HS-27A (cell line): ENCODE data around the gene B3GNT8.
"Not testable (repeated sequence)": the region's sequence is repeated elsewhere in the genome, so short reads cannot be mapped to it uniquely, and the experiment has no call there.

Source experiments
- DNase-seq: peaks from one replicate; pipeline ENCODE4 v3.0.0-alpha.2; 2012; ENCODE audit warnings: low read depth, missing footprints

Gene B3GNT8

DNA sequence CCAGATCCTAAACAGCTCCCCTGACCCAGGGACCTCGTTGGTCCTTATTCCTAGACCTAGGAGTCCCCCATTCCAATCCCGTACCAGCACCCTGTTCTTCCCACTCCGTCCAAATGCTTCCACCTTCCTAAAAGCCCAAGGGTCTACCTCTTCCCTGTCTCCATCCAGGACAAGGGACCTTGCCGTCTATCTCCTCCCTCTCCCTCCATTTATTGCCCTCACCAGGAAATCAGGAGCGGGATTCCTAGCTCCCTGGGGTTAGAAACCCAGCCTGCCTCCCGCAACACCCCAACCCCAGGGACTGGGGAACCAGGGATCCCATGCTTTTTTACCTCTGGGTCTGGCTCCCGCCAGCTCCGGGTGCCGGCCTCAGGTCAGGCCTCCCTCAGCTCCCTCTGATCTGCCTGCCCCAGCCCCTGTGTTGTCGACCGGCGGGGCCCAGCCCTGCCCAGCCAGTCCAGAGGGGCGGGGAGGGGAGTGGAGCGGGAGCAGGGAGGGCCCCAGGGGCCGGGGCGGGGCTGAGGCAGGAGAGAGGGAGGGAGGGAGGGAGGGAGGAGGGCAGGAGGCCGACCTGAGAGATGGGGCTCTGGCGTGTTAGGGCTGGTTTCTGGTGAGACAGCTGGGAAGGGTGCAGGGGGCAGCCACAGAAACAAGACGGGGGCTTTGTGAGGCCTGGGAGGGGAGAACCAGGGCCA is at the start of gene B3GNT8:
B3GNT8 (minus strand) TSS at position 423 of the 695 bp plus-strand sequence. CDS start 596 bp downstream, outside the sequence.
- no peak for DNase-seq

DNA sequence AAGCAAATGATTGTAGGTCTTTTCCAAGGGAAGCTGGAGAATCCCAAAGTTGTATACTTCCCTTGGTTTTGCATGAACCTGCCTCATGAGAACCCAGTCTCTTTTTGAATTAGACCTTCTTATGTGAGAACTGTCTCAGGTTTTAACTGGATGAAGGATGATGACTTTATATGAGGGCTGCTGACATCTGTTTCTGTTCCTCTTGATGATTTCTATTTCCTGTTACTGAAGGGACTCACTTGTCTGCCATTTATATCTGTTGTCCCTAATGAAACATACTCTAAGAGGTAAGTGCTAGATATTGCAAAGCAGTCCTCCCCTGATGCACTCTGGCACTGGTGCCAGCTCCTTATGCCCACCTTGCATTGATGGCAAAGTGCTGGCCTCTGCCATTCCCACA is 49.4 kb upstream of the B3GNT8 start:
- no peak for DNase-seq

DNA sequence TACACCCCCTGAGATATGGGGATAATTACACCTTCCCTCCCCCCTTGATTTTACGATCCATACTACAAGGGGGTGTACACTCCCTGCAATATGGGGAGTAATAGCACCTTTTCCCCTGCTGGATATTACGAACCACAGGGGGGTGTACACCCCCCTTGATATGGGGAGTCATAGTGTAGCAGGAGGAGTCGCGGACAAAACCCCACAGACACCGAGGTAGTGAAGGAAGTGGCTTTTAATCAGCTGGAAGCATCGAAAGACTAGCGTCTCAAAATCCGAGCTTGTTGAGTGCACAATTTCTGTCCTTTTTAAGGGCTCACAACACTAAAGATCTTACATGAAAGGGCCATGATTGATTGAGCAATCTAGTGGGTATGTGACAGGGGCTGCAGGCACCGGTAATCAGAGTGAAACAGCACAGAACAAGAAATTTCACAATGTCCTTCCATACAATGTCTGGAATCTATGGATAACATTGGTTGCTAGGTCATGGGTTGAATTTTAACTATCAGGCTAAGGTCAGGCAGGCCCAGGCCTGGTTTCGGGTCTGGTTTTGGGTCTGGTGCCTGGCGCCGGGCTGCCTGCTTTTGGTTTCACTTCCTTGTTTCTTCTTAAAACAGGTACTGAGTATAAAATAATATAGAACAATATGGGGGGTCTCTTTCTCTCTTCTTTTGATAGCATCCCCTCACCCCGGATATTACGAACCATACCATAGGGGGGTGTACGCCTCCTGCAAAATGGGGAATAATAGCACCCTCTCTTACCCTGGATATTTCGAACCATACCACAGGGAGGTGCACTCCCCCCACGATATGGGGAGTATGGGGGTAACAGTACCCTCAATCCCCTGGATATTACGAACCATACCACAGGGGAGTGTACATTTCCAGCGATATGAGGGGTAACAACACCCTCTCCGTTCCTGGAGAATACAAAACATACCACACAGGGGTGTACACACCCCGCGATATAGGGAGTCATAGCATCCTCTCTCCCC is 36.4 kb upstream of the B3GNT8 start:
- DNase-seq, result not testable (repeated sequence)

DNA sequence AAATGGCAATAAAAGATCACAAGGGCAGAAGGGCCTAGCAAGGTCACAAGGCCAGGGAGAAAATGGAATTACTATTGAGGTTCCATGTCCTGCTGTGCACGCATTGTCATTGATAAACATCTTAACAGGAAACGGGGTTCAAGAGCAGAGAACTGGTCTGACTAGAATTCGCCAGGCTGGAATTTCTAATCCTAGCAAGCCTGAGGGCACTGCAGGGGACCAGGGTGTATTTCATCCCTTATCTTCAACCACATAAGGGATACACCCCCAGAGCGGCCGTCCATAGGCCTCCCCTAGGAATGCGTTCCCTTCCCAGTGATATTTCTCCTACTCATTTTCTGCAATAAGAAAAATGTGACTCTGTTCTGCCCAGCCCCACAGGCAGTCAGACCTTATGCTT is 35.3 kb upstream of the B3GNT8 start:
- DNase-seq, result no peak

DNA sequence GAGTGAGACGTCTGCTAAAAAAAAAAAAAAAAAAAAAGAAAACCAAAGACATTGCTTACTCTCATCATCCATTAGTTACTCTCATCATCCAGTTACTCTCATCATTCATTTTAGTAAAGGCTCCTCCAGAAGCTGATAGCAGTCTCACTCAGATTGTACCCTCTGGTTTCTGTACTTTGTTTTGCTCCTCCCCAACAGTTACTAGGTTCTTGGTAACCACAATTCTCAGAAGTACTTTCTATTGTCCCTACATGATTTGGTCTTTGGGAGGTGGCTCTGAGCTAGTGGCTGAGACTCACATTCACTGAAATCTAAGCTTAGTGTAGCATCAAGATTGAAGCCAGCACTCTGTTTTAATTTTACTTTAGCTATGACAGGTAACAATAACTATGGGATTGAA is 30.1 kb upstream of the B3GNT8 start:
- DNase-seq, result no peak

- no peak for DNase-seq
Measured at GRCh38 chr19:41456342-41456918, 29.3 kb upstream of the B3GNT8 start.

- no peak for DNase-seq
Measured at GRCh38 chr19:41455936-41456335, 28.8 kb upstream of the B3GNT8 start.

DNA sequence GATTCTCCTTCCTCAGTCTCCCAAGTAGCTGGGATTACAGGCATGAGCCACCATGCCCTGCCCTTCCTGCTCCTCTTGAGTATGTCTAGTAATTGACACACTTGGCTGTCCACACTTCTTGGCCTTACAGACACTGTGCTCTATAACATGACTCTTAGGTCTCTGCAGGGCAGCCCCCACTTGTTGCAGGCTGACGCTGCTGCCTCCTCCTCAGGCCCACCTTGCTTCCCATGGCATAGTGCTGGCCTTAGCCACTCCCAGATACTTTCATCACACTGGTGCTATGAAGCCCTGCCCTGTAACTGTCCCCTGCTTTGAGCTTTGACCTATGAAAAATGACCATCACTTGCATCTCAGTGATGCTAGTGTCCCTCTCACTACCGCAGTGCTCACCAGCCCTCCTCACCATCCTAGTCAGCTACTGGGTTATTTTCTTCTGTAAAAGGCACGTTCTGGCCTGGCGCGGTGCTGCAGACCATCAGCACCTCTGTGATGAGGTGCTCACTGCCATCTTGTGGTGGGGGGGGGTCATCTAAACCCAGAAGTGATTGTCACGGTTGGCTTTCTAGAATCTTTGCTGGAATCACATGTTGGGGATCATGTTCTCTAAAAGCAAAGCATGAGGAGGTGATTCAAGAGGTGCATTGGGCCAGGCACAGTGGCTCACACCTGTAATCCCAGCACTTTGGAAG is 25.6 kb upstream of the B3GNT8 start:
- DNase-seq, result no peak

DNA sequence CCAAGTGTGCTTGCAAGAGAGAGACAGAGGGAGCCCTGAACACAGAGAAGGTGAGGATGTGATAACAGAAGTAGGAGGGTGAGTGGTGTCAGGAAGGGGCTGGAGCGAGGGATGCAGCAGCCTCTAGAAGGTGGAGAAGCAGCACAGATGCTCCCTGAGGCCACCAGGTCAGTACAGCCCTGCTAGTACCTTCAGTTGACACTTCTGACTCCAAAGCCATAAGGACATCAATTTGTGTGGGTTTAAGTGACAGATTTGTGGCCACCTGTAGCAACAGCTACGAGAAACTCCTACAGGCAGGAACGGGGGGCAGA is 22.6 kb upstream of the B3GNT8 start:
- no peak for DNase-seq

- peak; percentile 47 for DNase-seq
Measured at GRCh38 chr19:41449079-41449864, 22.1 kb upstream of the B3GNT8 start.

GRCh38 chr19:41447732-41448332 is 20.7 kb upstream of the B3GNT8 start:
- DNase-seq, result no peak

- DNase-seq, result no peak
Measured at GRCh38 chr19:41445575-41445974, 18.4 kb upstream of the B3GNT8 start.

DNA sequence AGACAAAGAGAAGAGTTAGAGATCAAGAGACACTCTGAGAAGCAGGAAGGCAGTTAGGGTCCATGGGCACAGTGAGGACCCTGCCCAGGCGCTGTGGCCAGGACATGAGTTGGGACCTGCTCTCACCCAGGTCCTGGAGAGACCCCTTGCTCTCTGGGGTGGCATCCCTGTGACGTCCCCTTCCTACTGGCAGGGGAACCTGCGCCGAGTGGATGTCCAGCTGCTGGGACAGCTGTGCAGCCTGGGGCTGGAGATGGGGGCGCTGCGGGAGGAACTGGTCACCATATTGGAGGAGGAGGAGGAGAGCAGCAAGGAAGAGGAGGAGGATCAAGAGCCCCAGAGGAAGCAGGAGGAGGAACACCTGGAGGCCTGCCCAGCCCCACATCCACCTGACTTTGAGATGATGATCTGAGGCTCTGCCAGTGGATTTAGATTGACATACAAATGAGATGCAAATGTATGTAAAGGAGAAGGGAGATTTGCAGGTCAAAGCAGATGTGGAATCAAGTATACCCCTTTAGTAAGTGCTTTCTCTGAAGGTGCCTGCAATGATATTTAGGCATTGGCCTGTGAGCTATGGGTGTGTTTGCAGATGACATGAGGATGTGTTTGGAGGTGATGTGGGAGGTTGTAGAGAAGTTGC is 16.8 kb upstream of the B3GNT8 start:
- DNase-seq, result no peak

- DNase-seq, result no peak
Measured at GRCh38 chr19:41442473-41443355, 15.5 kb upstream of the B3GNT8 start, which contains the start of gene ERICH4. Gene ERICH4, plus strand, starts transcription at chr19:41443156. Its CDS starts 14 bp downstream, at chr19:41443170.

GRCh38 chr19:41441321-41441945 is 14.3 kb upstream of the B3GNT8 start:
- DNase-seq, result no peak

DNA sequence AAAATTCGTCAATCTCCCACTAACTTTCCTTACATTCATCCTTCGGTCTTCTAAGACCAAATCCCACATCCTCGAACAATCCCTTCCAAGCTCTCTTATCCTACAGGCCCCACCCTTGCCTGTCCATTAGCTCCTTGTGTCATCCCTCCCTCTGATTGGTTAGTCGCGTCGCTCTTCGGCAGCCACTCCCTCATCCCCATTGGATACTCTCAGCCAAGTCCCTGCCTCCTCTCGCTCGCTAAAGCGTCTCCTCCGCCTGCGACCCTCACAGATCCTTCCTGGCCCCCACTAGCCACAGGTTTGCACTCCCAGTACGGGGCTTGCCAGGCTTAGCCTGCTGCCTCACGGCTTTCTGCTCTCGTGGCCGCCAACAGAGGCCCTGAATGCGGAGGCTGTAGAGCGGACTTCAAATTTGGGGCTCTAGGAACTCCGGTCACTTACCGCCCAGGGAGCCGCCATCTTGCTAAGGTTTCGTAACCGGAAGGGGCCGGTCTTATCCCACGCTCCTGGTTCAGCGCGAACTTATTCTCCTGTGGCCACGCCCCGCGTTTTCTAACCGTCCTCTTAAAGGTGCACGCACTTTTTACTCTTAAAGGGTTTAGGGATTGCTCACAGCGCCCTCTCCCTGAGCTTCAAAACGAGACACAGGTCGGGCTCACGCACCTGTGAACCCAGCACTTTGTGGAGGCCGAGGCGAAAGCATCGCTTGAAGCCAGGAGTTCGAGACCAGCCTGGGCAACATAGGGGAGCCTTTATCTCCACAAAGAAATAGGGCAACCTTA is 12.5 kb upstream of the B3GNT8 start, which contains the start of gene DMAC2:
DMAC2 (minus strand) TSS at position 472 of the 782 bp plus-strand sequence; CDS start at position 459, 13 bp downstream.
- DNase-seq, result peak; percentile 100

DNA sequence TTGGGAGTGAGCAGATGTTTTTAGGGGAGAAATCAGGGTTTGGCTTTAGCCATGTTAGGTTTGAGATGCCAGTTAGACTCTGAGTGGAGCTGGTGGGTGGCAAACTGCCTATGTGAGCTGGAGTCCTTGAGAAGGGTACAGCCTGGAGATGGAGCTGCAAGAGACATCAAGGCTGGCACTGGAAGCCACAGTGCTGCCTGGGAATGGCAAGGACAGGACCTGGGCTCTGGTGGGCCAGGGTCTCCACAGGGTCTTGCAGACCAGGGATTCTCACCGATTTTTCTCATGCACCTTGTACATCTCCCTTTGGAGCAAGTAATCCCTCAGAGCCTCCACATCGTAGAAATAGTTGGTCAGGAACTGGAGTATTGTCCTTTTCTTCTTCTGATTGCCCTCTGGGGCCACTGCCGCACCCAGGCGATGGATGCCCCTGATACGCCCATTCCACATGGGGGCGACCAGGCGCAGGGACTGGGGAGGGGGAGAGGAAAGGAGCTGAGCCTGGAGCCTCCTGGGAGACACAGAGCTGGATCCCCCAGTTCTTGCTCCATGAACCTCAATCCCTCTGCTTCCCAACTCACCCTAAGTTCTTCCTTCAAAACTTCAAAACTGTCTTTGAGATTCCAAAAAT is 10.9 kb upstream of the B3GNT8 start:
- no peak for DNase-seq

DNA sequence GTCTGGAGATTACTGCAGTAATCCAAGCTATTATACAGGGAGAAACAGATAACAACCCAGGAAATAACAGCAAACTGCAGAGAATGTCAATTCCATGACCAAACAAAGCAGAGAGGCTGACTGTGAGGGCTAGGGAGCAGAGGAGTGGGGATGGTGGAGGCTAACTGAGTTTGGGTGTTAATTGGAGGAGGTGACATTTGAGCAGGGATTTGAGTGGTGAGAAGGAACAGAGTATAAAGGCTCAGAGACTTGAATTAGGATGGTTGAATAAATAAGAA is 9.4 kb upstream of the B3GNT8 start:
- DNase-seq, result no peak
